ENCODE data around the gene C19orf47.

Gene C19orf47, protein sequence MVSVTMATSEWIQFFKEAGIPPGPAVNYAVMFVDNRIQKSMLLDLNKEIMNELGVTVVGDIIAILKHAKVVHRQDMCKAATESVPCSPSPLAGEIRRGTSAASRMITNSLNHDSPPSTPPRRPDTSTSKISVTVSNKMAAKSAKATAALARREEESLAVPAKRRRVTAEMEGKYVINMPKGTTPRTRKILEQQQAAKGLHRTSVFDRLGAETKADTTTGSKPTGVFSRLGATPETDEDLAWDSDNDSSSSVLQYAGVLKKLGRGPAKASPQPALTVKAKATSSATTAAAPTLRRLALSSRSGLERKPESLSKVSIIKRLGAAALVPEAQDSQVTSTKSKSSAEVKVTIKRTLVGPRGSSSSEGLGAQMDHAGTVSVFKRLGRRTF

DNA sequence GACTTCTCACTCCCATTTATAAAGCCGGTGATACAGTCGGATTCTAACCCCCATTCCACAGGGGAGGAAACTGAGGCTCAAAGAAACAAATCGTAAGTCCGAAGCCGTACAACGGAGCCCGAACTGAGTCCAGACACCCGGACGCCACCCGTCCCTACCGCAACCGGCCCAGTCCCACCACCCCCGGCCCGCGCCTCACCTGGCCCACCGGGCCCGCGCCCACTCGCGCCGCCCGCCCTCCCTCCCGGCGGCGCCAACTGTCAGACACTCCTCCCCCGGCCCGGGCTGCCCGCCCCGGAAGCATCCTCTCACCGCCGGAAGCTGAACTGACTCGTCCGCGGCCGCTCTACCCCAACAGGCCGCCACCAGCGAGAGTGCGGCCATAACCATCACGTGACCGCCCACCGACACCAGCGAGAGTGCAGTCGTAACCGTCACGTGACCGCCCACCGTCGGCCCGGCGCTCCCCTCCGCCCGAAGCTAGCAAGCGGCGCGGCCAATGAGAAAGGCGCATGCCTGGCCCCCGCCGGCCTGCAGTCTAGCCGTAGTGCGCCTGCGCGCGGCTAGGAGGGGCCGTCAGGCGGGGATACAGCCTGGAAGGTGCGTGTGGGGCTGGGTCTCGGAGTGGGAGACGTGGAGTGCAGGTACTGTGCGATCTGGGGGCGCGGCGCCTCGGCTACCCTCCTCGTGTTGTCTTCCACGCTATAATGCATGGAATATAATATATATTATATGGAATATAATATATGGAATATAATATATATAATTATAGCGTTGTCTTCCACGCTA is at the start of gene C19orf47, which contains the start of gene PLD3:
Gene C19orf47, minus strand, starts transcription at position 273 of the 789 bp plus-strand sequence. CDS start 6,540 bp downstream, outside the sequence.
Gene PLD3, plus strand, starts transcription at position 571 of the 789 bp plus-strand sequence. CDS start 17,789 bp downstream, outside the sequence.
- peak; percentile 100 for DNase-seq (ENCODE audit: low spot score)

DNA sequence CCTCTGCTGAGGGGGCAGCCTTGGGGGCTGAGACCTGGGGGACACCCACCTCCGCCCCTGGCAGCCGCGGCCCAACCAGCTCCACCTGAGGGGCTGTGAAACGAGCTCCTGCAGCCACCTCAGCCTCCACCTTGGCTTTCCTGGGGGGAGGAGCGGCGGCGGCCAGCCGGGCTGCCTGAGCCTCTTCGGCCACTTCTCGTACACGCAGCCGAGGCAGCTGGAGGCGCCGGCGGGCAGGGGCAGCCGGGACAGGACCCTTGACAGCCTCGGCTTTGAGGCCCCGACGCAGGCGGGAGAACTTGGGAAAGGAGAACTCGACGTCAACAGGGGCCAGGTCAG is 49.3 kb upstream of the C19orf47 start:
- no peak for DNase-seq (ENCODE audit: low spot score)

DNA sequence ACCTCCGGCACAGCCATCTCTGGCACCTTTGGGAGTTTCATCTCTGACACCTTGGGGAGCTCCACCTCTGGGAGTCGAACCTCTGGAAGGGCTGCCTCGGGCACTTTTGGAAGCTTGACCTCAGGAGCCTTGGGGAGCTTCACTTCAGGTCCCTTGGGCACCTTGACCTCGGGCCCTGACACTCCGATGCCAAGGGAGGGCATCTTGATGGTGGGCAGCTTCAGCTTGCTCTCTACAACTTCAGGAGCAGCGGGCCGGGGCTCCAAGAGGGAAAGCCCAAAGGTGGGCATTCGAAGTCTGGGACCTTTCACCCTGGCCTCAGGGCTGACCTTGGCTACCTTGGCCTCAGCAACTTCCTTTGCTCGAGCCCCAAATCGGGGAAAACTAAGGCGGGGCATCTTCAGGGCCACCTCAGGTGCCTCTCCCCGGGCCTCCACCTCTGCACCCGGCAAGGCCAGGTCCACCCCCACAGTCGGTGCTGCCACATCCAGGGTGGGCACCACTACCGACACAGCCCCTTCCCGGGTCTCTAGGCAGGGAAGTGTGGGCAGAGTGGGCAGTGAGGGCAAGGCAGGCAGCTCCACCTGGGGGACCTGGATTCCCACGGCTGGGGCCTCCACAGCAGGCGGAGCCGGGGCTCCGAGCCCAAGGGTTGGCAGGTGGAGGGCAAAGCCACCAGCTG is 48.8 kb upstream of the C19orf47 start:
- no peak for DNase-seq (ENCODE audit: low spot score)

DNA sequence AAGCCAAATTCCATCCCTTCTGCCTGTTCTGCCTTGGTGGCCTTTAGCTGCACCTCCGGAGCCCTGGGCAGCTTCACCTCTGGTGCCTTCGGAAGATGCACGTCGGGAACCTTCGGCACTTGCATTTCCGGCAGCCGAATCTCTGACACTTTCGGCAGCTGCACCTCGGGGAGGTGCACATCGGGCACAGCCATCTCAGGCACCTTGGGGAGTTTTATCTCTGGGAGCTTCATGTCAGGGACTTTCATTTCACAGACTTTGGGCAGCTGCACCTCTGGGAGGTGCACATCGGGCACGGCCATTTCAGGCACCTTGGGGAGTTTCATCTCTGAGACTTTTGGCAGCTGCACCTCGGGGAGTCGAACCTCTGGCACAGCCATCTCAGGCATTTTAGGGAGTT is 47.8 kb upstream of the C19orf47 start:
- no peak for DNase-seq (ENCODE audit: low spot score)

DNA sequence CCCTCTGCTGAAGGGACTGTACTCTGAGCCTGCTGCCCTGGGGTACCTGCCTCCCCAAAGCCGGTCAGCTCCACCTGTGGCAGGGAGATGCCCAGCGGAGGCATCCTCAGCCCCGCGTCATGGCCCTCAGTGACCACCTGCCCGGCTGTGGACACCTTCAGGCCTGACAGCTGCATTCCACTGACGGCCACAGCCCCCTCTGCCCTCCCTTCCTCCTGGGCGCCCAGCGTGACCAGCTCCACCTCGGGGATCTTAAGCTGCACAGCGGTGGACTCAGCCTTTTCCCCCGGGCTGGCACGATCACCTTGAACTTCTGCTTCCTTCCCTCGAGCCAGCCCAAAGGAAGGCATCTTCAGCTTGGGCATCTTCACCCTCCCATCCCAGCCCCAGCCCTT is 46.6 kb upstream of the C19orf47 start:
- DNase-seq (ENCODE audit: low spot score): no peak

DNA sequence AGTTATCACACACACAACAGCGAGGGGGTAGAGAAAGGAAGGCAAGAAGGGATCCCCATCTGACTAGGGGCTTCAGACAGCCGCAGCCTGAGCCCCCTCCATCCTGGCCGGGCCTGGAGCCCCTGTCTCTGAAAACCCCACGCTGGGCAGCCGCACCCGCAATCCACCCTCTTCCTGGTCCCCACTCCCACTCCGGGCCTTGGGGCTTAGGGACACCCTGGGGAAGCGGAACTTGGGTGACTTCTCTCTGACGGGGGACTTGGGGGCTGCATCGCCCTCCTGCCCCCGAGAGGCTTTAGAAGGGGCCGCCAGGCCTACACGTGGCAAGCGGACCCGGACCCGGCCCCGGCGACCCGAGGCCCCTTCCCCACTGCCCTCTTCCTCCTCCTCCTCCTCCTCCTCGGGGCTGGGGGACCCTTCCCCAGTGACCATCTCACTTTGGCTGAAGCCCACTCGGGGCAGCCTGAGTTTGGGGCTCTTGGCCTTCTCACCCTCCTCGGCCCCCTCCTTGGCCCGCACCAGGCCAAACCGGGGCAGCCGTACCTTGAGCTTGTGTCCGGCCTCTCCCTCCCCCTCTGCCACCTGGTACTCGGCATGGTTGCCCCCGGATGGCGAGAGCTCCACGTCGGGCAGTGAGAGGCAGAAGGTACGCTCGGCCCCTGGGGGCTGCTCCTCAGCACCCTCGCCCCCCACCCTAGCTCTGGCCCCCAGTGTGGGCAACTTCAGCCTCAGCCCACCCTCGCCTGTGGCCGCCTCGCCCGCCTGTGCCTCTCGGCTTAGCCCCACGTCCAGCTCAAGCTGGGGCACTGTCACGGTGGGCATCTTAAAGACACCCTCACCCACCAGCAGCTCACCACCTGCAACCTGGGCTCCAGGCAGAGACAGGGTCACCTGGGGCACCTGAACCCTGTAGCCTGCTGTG is 46.0 kb upstream of the C19orf47 start:
- DNase-seq (ENCODE audit: low spot score): no peak

DNA sequence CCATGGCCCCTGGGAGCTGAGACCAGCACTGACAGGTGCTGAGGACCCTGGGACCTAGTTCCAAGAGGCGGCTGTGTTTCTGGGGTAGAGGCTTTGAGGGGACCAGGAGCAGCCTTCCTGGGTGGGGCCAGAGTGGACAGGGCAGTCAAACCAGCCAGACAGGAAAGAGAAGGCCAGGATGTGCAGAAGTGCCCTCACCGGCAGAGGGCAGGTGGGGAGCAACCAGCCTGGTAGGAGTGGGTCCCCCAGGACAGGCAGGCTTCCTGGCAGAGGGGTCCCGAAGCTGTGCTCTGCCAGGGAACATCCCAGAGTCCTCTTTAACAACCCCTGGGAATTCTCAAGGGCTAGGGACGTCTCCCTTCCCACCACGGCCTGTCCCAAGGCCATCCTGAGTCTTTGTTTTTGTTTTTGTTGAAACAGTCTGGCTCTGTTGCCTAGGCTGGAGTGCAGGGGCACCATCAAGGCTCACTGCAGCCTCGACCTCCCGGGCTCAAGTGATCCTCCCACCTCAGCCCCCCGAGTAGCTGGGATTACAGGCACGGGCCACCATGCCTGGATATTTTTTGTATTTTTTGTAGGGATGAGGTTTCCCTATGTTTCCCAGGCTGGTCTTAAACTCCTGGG is 44.8 kb upstream of the C19orf47 start:
- peak; percentile 31 for DNase-seq (ENCODE audit: low spot score)

DNA sequence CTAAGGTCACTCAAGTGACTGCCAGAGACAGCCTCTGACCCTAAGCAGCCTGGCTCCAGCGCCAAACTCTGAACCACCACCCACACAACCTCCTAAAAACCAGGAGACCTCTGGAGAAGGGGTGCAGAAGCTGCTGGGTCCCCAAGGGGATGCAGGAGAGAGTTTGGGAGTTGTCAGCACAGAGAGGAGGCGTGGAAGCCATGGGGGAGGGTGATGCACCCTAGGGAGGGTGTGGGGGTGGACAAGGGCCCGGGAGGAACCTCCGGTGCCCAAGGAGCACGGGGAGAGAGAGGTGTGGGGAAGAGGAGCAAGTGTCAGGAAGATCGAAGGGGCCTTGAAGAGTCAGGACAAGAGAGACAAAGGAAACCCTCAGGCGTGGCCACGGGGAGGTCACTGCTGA is 43.9 kb upstream of the C19orf47 start:
- DNase-seq (ENCODE audit: low spot score): no peak

DNA sequence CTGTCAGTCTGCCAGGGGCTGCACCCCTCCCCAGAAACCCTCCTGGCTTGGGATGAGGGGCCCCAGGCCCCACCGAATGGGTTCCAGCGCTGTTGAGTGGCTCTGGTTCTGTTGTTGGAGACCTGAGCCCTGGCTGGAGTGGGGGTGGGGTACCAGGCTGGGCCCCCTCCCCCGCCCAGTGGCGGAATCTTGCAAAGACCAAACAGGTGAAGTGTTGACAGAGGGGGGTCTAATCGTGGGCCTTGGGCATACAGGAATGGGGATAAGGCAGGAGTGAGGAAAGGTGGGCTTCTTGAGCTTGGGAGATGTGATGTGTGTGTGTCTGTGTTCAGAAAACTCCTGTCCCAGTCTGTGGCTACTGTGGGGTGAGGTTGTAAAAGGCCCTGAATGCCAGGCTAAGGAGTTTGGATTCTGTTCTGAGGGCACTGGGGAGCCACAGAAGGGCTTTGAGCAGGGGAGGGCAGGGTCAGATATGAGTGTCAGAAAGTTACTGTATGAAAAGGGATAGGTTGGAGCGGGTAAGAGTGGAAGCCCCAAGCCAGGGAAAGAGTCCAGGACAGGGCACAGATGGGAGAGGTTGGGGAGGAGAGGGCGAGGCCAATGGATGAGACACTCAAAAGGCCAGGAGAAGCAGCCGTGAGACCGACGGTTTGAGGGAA is 42.0 kb upstream of the C19orf47 start, which contains the start of gene HIPK4:
Gene HIPK4, minus strand, starts transcription at position 98 of the 659 bp plus-strand sequence. CDS start 279 bp downstream, outside the sequence.
- no peak for DNase-seq (ENCODE audit: low spot score)

DNA sequence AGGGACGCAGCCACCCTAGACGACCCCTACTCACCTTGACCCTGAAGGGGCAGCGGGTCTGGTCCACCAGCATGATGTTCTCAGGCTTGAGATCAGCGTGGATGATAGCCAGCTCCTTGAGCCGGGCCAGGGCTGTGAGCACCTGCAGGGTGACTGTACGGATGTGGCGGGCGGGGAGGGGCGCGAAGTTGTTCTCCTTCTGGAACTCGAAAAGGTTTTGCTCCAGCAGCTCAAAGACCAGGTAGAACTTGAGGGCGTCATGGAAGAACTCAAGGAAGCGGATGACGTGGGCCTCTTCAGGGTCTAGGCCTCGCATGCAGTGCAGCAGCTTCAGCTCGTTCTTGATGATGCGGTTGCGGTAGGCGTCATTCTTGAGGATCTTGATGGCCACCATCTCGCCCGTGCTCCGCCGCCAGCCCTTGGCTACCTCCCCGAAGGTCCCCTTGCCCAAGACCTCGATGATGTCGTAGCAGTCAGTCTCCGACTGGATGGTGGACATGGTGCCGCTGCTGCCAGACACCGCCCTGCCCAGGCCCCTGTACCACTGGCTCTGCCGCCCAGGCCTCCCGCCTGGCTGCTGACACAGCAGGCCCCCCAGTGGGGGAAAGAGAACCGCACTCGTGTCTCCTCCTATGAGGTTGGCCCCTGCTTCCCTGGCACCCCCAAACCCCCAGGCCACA is 41.3 kb upstream of the C19orf47 start:
- DNase-seq (ENCODE audit: low spot score): no peak

DNA sequence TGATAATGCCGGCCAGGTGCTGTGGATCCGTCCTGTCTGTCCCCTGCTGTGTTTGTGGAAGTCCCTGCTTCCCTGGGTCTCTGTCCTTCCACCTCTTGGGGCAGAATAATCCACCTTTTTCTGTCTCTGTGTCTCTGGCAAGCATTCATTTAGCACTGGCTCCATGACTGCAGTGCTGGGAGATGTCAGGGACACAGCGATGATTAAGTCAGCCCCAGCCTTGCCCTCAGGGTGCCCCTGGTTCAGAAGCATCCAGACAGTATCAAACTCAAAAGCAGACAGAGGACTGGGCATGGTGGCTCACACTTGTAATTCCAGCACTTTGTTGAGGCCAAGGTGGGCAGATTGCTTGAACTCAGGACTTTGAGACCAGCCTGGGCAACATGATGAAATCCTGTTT is 40.3 kb upstream of the C19orf47 start:
- no peak for DNase-seq (ENCODE audit: low spot score)

DNA sequence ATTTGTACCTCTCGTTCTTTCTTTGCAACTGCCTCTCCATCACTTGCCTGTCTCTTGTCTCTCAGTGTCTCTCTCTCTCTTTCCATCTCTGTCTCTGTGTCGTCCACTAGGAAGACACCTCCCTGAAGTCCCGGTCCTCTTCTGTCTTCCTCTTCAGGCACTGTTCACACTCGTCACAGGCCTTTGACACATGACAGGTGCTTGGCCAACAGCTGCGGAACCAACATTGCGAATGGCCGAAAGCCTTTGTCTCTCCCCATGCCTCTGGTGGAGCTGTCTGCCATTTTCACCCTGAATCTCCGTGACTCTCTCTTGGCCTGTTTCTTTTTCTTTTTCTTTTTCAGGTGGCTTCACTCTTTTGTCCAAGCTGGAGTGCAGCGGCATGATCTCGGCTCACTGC is 39.0 kb upstream of the C19orf47 start:
- DNase-seq (ENCODE audit: low spot score): no peak

DNA sequence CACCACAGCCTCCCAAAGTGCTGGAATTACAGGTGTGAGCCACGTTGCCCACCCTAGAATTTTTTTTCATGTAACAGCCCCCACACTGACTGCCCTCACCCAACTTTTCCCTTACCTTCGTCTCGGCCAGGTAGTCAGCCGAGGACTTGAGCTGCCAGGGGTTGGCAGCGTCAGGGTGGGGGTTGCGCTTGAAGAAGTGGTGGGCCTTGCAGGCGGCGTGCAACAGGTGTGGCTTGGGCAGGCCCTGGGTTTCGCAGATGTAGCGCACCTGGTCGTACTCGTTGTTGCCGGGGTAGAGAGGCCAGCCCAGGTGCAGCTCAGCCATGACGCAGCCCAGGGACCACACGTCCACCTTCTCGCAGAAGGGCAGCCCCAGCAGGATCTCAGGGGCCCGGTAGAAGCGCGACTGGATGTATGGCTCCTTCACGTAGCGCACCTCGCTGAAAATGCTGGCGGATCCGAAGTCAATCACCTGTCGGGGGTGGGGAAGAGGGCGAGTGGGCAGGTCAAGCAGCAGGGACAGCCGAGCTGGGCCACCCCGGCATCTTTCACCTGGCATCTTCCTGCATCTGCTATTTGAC is 35.6 kb upstream of the C19orf47 start:
- no peak for DNase-seq (ENCODE audit: low spot score)

DNA sequence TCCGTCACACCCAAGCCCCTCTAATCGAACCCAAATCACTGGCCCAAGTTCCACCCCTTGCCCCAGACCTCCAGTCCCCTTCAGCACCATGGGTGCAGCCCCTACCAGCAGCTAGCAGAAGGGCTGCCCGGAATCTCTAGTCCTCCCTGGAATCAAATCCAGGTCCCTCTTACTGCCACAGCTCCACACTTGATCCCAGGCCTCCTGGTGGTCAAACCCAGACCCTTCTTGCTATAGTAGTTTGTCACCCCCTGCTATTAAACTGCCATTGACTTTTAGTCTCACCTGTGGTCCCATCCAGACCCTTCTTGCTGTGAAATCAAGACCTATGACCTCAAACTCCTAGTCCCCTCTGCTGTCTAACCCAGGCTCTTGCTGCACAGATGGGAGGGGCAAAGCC is 33.1 kb upstream of the C19orf47 start:
- DNase-seq (ENCODE audit: low spot score): no peak

DNA sequence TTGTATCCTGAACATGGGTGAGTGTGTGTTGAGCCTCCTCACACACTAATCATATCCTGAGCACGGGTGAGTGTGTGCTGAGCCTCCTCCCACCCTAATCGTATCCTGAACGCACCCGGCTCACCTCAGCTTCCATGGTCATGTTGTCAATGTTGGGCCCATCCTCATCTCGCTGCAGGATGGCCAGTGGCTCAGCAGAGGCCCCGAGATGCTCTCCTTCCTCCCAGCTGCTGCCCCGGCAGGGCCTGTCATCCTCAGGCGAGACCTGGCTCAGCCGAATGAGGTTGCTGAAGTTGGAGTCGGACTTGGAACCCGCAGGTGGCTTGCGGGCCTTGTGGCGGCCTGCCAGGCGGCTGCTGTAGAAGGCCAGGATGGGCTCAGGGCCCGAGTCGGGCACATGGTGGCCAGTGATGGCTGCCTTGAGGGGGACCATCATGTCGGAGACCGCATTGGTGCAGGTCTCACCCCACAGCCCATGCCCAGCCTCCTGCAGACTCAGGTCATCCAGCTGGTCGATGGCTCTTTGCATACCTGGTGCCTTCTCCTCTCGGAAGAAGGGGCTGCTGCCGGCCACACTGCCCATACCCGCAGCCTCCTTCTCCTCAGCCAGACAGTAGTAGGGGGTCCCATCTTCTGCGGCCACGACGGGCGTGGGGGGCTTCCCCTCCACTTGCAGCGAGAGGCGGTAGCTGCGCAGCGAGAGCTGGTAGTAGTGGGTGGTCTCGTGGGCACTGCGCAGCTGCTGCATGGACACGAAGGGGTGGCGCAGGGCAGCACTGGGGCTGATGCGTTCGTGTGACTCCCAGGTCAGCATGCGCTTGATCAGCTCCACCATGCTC is 32.2 kb upstream of the C19orf47 start:
- DNase-seq (ENCODE audit: low spot score): no peak

DNA sequence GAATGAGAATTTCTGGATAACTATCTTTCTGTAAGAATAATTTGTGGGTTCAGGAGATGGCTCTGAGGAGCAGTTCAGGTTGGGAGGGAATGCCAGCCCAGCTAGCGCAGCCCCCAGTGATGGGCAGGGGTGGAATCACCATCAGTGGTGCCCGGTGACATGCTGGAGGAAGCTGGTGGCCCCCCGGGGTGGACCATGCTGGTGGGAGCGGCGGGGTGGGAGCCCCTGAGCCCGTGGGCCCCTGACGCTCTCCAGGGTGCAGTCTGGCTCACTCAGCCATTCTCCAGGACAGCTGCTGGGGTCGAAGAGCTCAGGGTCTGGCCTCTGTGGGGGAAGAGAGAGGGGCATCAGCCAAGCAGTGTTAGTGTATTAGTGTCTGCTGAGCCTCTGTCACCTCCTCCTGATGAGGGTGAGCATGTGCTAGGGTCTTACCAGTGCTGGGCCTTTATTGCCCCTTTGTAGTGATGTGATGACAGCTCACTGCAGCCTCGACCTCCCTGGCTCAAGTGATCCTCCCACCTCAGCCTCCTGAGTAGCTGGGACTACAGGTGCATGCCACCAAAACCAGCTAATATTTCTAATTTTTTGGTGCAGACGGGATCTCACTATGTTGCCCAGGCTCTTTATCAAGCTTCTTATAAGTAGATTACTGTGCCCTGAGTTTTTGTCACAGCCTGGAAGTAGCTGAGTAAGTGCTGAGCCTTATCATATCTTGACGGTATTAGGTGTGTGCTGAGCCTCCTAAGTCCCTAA is 31.4 kb upstream of the C19orf47 start:
- no peak for DNase-seq (ENCODE audit: low spot score)

DNA sequence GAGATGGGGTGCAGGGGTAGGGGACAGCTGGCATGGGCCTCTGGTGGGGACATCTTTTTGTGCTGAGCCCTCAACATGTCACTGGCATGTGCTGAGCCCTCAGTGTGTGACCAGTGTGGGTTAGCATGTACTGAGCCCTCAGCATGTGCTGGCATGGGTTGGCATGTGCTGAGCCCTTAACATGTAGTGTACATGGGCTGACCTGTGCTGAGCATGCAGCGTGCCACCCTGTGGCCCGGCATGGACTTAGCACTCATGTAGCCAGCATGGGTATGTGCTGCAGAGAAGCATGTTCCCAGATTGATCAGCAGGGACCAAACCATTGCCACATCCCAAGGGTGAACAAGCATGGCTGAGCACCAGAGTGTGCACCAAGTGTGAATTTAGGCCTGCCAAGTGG is 30.3 kb upstream of the C19orf47 start:
- DNase-seq (ENCODE audit: low spot score): no peak

DNA sequence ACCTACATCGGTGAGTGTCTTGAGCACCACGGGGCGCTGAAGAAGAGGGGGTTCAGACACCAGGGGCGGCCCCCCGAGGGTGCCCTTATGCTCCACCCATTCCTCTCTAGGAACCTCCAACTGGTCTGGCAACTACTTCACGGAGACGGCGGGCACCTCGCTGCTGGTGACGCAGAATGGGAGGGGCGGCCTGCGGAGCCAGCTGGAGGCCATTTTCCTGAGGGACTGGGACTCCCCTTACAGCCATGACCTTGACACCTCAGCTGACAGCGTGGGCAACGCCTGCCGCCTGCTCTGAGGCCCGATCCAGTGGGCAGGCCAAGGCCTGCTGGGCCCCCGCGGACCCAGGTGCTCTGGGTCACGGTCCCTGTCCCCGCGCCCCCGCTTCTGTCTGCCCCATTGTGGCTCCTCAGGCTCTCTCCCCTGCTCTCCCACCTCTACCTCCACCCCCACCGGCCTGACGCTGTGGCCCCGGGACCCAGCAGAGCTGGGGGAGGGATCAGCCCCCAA is 29.7 kb upstream of the C19orf47 start:
- no peak for DNase-seq (ENCODE audit: low spot score)

Data from GM03348 (cell line).